ENCODE data around the gene CDH6.

- TF ChIP-seq ZNF274 (IDR thresholded peaks at IDR 0.05; ENCODE audit: low read depth, low read length) = no peak
- TF ChIP-seq SUZ12 (IDR thresholded peaks at IDR 0.05; ENCODE audit: extremely low read depth, insufficient read depth, insufficient read length) = no peak
- no peak for TF ChIP-seq YY1 (IDR thresholded peaks at IDR 0.05; ENCODE audit: insufficient read depth, insufficient read length)
These were observed 12.0 kb upstream of the CDH6 start for GRCh38 chr5:31181376-31181987.

All from NT2/D1 (cell line).